ENCODE data around the gene TMEM121.

The TMEM121 gene

DNA sequence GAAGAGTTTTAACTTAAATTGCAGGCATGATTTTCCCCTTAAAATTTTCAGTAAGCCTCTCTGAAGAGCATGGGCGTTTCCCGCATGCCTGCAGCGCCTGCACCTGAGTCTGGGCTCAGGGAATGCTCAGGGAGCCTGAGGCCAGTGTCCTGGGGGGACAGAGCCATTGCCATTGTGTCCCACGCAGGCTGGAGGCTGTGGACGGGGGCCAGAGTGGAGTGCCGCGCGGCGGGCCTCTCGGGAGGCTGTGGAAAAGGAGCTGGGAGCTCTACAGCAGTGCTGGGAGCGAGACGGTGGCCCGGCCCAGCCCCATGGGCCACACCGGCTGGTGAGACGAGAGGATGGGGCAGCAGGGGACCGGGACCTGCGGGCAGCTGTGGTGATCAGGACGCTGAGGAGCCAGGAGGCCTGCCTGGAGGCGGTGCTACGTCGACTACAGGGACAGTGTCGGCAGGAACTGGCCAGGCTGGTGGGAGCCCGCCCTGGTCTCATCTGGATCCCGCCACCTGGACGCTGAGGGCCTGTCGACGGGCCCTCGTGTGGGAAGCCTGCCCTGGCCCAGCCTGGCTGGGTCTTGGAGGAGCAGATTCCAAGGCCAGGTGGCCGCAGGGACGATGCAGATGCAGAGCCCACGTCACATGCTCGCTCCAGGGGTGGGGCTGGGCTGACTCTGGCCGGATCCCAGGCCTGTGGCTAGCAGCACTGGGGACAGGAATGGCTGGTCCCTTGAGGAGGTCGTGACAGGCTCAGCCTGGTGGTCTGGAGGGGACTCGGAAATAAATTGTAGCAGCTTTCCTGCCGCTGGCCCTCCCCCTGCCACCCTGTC is 27.7 kb upstream of the TMEM121 start:
- no peak for DNase-seq

DNA sequence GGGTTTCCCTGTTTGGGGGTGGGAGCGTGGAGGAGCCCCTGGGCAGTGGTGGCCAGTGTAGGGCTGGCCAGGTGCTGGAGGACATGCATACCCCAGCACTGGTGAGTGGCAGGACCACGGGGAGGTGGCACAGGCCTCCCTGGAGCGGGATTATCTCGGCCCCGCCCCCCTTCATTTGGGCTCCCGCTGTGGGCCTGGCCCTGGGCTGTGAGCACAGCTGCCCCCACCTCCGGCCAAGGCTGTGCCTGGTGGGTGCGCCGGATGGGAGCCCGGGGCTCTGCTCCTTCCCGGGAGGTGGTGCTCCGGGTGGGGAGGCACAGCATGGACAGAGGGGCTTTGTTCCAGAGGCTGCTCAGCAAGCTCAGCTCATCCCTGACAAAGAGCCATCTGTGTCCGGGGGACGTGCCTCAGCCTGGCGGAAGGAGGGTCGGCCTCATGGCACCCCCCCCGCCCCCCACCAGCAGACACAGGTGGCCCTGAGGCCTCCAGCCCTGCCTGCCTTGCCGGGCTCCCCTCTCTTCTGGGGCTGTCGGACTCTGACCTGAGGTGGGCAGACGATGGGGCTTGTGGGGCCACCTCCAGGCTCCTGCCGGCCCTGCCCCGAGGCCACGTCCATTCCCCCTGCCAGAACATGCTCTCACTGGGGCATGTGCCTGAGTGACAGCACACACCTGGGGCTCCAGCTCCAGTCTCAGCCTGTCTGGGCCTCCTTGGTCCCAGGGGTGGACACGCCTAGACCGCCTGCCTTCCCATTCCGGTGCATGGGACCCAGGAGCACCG is 26.9 kb upstream of the TMEM121 start:
- DNase-seq, result no peak

DNA sequence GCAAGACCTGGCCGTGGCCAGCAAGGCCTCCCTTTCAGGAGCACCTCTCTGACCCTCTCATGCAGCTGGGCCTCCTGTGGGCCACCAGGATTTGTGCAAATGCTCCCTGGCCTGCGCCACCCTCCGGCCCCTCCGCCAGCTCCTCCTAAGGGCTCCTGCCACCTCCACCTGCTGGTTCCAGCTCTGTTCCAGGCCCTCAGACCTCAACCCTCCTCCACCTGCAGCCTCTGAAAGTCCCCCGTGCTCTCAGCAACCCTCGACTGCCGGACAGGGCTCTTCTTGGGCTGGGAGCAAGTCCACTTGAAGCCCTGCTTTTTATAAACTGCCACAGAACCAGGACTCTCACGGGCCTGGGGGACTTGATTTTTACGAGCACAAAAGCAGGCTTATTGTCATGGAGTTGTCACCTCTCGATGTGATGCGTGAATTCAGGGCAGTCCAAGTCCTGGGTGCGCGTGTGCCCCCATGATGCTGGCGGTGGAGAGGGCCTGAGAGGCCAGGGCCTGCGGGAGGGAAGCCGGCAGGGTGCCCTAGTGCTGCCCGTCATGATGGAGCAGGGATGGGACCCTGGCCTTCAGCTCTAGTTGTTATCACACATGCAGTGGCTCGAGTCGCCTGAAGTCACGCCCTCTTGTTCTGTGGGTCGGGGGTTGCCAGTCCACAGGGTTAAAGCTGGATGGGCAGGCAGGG is 26.2 kb upstream of the TMEM121 start:
- no peak for DNase-seq

DNA sequence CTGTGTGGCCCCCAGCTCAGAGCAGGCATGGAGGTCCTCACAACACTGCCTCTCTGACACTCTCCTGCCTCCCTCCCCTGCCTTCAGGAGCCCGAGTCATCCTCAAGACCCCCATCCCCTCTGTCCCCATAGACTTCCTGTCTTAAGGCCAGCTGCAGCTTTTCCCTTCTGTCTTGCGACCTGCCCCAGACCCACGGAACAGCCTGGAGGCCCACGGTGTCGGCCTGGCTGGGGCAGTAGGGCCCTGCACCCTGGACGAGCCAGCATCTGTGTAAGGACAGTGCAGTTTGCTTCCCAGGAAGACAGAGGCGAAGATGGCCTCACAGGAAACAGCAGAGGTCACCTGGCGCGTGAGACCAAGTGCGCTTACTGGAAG is 25.7 kb upstream of the TMEM121 start:
- DNase-seq, result no peak

DNA sequence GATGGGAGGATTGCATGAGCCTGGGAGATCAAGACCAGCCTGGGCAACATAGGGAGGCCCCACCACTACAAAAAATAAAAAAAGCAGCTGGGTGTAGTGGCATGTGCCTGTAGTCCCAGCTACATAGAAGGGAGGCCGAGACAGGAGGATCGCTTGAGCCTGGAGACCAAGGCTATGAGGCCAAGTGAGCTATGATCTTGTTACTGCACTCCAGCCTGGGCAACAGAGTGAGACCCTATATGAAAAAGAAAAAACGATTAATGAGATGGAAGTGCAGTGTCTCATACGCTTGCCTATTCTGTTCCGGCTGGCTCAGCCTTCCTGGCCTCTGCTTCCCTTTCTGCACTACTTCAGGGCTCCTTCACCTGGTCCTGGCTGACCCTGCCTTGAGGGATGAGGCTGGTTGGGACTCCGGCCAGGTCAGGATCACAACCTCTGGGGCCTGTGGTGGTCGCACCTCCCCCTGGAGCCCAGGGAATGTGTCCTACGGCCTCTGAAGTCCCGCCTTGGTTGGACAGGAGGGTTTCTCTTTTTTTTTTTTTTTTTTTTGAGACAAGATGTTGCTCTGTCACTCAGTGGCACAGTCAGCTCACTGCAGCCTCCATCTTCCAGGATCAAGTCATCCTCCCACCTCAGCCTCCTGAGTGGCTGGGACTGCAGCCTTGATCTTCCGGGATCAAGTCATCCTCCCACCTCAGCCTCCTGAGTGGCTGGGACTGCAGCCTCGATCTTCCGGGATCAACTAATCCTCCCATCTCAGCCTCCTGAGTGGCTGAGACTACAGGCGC is 24.7 kb upstream of the TMEM121 start:
- DNase-seq, result no peak

DNA sequence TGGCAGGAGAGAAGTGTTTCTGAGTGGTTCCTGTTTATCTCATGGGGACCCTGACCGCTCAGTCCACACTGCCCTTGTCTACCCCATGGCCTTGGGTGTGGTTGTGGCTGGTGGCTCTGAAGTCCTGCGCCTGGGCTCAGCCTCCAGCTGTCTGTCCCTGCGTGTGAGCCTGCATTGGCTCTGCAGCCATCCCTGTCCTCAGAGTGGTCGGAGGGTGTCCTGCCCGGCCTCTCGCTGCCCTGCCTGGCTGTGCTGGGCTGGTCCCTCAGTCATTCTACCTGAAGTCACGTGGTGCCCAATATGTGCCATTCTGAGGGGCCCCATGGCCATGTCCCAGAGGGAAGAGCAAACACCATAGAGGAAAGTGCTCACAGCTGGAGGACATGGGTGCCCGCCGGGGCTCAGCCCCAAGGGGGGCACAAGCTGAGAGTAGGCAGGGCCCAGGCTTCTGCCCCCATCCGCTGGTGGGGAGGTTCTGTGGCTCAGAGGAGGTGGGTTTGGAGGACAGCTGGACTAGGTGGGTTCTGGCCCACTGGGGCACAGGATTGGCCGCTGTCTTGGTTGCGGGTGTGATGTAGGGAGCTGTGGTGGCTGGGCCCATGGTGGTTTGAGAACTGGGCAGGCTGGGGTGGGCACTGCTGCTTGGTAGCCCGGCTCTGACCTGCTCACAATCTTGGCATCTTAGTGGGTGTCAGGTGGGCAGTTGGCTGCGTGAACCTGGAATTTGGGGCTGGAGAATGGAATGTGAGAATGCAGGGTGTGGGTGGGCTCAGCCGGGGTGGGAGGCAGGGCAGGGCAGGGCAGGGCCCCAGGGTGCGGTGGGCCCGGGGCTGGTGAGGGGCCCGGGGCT is 23.7 kb upstream of the TMEM121 start:
- no peak for DNase-seq

DNA sequence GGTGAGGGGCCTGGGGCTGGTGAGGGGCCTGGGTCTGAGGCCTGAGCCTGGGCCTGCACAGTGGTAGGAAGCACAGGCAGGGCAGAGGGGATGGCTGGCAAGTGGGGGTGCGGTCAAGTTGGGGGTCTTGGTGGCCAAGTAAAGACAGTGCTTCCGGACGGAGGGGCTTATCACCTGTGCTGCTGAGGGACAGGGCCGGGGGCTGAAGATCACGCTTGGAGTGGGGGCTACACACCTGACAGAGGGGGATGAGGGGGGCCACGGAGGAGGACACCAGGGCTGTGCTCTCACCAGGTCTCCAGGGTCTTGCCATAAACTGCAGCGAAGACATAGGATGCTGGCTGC is 23.1 kb upstream of the TMEM121 start:
- no peak for DNase-seq

DNA sequence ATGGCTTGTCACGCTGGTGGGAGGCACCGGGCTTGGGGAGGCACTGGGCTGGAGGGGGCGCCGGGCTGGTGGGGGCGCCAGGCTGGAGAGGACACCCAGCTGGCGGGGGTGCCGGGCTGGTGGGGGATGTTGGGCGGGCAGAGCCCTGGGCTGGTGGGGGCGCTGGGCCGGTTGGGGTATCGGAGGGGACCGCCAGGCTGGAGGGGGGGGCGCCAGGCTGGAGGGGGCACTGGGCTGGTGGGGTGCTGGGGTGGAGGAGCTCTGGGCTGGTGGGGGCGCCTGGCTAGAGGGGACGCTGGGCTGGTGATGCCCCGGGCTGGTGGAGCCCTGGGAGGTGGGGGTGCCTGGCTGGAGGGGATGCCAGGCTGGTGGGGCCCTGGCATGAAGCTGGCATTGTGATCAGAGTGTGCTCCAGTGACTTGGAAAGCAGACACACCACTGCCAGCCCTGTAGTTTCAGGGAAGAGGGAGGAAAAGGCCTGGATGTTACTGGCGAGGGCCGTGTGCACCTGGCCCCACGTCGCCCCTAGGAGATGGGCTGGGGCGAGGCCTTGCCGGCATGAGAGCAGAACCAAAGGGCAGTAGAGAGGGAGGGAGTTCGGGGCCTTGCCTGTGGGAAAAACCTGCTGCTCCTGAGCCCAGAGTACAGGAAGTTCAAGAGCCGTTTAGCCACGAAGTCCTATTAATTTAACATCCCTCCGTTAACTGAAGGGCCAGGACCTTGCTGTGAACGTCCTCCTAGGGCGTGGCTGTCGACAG is 22.3 kb upstream of the TMEM121 start:
- no peak for DNase-seq

DNA sequence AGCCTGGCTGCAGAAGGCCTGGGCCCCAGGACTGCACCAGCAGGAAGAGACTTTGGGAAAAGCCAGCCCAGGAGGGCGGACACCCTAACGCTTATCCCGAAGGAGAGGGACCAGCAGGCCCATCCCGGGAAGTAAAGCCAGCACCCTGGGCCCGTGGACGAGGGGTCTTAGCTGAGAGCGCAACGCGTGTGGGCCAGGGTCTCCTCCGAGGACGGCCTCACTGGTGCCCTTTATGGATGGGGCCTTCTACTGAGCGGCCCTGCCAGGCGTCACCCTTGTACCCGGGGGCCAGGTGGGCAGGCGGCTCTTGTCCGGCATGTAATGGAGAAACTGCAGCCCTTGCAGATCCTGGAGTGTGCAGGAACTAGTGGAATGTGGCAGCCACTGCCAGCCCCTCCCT is 21.3 kb upstream of the TMEM121 start:
- DNase-seq, result no peak

DNA sequence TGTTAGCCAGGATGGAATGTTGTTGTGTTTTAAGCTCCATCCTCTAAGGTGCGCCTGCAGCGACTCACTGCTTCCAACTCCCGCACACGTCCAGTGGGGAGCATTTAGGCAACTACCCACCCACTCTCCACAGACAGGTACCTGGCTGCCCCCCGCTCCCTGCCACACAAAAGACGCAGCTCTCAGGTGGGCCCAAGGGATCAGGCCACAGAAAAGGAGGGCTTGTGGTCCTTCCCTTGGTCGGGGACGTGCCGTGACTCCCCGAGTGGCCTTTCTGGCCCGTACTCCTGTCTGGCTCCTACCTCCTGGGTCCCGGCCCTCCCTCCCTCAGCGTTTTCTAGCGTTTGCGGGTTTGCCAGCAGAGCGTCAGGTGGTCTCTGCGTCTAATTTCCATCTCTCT is 19.1 kb upstream of the TMEM121 start:
- DNase-seq, result no peak

DNA sequence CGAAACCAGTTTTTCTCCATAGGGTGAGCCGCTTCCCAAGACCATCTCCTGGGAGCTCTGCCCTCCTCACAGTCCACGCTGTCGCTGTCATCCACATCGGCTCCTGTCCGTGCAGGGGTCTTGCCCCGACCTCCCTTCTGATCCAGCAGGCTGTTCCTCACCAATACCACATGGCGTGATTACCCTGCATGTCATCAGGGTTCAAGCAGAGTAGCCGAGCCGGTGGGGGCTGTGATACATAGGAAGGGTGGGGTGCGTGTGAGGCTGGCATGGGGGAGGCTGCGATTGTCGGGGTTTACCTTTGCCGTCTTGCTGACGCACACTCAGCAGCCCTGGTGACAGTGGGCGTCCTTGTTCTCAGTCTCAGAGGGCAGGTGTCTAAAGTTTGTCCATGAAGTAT is 18.3 kb upstream of the TMEM121 start:
- no peak for DNase-seq

DNA sequence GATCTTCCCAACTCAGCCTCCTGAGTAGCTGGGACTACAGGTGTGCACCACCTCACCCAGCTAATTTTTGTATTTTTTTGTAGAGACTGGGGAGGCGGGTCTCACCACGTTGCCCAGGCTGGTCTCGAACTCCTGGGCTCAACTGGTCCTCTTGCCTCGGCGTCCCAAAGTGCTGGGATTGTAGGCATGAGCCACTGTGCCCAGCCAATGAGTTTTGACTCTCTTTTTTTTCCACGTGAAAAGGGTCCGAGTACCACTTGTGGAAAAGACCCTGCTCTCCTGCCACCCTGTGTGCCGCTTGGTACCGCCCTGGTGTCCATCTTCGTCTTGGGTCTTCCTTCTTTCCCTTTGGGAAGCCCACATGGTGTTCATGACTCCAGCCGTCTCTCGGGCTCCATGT is 17.8 kb upstream of the TMEM121 start:
- DNase-seq, result no peak

DNA sequence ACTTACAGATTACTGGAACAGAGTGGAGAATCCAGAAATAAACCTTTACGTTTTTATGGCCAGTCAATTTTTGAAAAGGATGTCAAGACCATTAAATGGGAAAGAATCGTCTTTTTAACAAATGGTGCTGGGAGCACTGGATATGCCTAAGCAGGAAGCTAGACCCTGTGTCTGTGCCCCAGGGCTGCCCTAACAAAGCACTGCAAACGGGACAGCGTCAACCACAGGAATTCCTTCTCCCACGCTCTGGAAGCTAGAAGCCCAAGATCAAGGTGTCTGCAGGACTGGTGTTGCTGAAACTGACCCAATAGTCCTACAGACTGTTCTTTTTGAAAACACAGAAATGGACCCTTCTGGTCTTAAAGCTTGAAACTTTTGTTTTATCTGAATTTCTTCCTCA is 9.3 kb upstream of the TMEM121 start:
- no peak for DNase-seq

DNA sequence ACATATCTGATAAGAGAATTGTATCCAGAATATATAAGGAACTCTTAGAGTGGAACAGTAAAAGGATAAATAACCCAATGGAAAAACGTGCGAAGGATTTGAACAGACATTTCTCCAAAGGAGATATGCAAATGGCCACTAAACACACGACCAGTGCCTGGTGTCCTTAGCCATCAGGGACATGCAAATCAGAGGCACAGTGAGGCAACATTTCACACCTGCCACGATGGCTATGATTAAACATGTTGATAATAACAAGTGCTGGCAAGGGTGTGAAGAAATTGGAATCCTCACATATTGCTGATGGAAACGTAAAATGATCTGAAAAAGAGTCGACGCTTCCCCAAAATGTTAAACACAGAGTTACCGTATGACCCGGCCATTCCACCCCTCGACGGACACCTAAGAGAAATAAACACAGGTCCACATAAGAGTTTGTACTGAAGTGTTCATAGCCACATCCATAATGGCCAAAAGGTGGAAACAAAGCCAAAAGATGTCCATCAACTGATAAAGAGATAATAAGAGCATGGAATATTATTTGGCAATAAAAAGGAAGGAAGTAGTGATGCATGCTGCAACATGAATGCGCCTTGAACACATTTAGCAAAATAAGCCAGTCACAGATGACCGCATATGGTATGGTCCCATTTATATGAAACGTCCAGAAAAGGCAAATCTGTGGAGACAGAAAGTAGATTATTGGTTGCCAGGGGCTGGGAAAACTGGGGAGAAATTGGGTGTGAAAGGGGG is 6.3 kb upstream of the TMEM121 start:
- DNase-seq, result no peak

DNA sequence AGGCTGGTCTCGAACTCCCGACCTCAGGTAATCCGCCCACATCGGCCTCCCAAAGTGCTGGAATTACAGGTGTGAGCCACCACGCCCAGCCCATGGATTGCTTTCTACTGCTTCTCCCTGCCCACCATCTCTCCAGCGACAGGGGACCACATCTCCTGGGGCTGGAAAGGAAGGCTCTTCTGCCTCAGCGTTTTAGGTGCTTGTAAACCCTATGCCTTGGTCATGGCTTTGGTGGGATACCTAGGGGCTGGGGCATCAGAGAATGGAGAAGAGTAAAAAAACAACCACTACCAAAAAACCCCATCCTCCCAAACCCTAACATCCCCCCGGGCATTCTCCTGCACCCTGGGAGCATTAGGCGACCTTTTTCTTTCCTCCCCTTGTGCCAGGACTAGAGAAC is 1.1 kb upstream of the TMEM121 start:
- DNase-seq, result no peak

DNA sequence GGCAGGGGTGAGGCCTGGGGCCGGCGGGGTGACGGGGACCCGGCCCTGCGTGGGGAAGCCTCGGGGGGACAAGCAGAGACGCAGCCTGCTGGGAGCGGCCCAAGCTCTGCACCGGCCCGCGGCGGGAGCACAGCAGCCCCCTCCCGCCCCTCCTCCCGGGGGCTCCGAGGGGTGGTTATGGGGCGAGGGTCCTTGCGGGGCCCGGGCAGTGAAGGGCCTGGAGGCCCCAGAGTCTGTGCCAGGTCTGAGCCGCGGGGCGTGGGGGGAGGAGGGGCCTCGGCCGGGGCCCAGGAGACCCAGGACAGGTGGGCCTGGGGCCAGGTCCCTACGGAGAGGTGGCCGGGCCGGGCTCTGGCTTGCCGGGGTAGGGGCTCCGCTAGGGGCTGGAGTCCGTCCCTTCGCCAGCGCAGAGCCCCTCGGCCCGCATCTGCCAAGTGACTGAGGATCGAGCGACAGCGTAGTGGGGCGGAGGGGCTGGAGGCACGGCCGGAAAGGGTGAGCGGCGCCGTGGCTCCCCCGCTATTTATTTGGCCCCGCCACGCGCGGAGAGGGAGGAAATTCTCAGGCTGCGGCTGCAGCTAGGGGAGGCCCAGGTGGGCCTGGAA is 495 bp downstream of the TMEM121 start:
- DNase-seq, result no peak

DNA sequence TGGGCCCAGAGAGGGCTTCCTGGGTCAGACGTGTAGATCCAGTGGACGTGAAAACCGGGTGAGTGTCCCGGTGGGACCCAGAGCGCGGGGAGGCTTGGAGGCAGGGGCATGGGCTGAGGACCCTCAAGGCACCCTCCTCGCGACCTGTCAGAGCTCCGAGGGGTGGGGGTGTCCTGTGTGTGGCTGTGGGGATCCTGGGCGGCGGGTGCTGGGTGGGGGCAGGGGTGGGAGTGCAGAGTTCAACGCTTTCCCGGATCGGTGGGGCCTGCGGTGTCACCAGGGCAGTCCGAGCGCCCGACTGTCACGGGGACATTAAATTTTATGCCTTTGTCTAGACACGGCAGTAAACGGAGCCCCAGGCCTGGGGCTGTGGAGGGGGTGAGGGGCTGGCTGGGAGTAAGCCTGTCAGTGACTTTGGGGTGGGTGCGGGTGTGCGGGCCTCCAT is 1.0 kb downstream of the TMEM121 start:
- DNase-seq, result no peak

DNA sequence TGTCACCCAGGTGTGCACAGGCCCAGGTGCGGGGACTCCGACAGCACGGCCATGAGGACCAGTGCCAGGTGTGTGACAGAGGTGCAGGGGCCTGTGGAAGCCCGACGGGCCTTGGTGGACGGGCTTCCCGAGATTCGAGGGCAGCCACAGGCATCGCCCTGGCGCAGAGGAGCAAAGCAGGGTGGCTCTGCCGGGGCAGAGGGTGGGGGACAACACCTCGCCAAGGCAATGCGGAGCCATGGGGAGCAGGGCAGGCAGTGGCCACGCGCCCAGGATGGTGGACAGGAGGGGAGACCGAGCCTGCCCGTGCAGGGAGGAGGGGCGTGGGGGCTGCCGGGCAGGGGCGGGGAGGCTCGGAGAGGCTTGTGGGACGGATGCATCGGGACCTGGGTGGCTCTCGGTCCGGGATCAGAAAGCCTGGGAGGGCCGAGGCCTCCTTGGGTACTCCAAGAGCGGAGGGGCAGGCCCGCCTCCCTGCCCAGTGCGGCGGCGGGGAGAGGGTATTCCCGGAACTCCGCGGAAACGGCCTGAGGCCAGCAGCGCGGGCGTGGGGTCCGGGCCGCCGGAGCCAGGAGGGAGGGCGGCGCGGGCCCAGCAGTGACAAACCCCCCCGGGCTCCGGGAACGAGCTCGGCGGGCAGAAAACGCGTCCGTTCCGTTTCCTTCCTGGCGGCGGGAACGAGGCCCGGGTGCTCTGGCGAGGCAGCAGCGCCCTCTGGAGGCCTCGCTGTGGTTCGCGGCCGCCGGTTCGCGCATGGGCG is 1.6 kb downstream of the TMEM121 start:
- peak; percentile 54 for DNase-seq

DNA sequence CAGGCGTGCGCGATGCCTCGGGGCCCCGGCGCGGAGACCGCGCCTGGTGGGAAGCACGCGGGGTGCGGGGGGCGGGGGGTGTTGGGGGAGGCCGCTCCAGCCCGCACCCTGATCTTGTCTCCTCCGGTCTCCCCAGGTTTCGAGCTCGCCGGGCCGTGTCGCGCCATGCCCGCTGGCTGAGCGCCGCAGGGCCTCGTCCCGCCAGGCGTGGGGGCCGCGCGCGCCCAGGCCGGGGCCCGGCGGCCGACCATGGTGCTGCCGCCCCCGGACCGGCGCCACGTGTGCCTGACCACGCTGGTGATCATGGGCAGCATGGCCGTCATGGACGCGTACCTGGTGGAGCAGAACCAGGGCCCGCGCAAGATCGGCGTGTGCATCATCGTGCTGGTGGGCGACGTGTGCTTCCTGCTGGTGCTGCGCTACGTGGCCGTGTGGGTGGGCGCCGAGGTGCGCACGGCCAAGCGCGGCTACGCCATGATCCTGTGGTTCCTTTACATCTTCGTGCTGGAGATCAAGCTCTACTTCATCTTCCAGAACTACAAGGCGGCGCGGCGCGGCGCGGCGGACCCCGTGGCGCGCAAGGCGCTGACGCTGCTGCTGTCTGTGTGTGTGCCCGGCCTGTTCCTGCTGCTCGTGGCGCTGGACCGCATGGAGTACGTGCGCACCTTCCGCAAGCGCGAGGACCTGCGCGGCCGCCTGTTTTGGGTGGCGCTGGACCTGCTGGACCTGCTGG is 2.4 kb downstream of the TMEM121 start:
- no peak for DNase-seq

Data from NCI-H1092 (cell line).